Activated CD4-positive, alpha-beta T cell treated with anti-CD3 and anti-CD28 coated beads, Interleukin-10, Interleukin-2, amounts not matched to agents 100 ng/mL and 50 ng/mL, durations not matched to agents 16 hours and 8 hours (primary cell): ENCODE measurements around the gene ABCC8.

ENCODE experiments used
- DNase-seq: peaks from one replicate; pipeline ENCODE4 v3.0.0-alpha.2; 2020

ABCC8 gene

DNA sequence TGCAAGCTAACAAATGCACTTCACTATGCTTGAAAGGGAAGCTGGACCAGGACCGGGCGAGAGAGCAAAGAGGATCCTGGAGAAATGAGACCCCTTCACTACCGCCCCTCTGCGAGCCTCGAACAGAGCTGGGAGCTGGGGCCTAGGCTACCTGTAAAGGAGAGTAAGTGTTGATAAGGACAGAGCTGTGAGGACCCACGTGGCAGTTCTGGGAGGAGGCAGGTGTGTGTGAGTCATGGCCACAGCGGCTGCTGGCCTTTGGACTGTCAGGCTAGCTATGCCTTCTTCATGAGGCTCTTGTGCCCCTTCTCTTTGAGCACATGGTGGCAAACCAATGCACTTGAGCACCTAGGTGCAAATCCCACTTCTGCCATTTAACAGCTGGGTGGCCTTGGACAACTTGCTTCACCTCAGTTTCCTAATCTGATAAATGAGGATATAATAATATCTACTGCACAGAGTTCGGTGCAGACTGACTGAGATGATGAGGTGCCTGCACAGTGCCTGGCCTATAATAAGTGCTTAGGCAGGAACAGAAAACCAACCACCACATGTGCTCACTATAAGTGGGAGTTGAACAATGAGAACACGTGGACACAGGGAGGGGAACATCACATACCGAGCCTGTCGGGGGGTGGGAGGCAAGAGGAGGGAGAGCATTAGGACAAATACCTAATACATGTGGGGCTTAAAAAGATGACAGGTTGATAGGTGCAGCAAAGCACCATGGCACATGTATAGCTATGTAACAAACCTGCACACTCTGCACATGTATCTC lies 52.9 kb downstream of the ABCC8 start:
- DNase-seq: no peak

DNA sequence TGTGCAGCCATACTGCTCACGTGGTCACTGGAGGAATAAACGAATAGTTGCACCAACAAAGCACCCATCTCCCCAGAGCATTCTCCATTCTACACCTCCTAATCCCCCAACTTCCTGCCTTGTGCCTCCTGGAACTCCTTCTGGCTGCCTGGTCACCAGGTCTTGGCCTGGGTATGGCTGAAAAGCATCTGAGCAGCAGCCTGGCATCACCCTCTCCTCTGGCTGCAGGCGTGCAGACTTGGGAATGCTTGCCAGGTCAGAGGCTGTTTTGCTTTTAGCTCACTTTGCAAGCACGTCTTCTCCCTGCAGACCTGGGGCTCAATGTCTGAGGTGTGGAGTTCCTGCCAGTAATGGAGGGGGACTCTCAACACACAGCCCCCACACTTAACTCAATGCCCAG lies 54.9 kb downstream of the ABCC8 start:
- DNase-seq: no peak

DNA sequence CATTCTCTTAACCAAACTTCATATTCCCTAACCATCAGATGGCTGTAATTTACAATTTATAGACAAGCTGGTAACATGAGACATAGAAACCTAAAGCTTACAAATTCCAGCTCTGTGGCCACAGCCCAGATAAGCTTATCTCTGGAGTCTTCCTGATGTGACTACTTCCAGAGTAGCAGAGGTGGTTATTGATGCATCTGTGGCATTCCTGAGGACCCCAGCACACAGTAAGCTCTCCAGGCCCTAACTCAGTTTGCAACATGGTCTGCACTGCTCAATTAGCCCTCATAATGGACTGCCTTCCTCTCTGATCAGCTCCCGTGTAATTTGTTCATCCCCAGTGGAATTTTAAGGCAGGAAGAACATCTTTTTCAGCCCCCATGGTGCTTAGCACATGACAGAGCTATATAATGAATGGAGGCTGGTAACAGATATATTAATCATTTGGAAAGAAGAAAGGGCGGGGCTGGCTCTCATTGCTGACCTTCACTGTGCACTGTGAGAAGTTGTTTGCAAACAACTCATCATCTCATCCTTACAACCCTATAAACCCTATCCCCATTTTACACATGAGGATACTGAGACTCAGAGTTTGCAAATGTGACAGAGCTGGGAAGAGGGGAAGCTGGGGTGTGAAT lies 58.1 kb downstream of the ABCC8 start:
- no peak for DNase-seq

DNA sequence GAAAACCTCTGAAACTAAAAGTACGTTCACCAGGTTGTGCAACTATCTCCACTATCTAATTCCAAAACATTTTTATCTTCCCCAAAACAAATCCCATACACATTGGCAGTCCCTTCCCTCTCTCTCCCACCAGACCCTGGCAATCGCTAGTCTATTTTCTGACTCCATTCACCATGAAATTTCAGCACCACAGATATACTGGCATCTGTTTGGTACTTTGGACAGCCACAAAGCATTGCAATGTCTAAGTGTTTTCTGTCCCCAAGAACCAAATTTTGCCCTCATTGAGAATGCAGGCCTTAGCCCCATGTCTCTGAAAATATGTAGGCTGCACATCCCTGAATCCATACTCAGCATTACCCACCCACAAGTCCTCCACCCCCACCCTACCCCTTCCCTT lies 60.2 kb downstream of the ABCC8 start:
- no peak for DNase-seq

DNA sequence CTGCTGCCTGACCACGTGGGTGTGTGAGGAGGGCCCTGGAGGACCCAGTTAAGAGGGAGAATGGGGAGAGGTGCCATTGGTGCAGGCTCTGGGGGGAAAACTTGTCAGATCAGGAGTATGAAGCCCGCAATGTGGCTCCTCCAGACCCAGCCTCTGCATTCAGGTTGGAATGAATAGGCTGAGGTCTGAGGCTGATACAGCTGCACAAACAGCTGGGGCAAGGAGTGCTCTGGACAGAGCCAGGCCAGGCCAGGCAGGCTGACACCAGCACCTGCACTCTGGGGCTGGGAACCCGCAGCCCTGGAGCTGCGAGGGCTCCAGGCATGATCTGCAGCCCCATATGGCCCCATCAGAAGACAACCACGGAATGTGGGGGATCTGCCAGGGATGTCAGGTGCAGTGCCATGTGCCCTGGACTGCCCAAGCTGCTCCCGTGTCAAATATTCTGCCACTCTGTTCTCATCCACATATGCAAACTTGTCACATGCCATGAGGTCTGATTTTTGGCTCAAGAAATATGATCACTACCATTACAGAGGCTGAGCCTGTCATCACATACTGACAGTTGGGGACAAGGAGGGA lies 61.0 kb downstream of the ABCC8 start:
- no peak for DNase-seq

DNA sequence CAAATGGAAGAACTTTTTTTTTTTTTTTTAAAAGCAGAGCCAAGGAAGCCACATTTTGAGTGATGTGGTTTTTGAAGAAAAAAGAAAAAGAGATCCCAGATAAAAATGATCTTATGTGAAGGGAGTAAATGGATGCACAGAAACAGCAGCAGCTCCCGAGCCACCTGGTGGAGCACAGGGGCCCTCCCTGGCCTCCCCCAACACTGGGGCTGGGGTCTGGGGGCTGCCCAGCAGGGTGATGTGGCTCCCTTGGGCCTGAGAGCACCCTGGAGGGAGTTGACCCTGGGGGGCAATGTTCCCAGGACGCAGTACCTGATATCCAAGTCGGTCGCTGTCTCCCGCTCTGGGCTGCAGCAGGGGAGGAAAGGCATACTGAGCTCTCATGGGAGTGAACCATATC lies 61.7 kb downstream of the ABCC8 start:
- DNase-seq: no peak

DNA sequence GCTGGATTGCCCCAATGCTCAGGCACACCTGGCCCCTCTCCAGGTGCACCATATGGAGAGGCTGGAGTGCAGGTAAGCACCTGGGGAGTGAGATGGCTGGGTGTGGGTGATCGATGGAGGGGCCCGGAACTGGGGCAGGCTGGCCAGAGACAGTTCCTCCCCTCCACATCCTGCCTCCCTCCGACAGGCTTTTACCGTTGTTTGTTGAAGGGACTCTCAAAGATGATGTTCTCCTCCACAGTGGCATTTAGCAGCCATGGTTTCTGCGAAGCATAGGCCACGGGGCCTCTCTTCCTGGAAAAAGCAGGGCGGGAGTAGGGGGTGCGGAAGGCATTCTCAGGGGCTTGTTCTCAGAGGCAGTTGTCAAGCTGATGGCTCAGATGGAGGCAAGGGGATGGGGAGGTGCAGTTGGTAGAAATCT lies 62.3 kb downstream of the ABCC8 start:
- no peak for DNase-seq

DNA sequence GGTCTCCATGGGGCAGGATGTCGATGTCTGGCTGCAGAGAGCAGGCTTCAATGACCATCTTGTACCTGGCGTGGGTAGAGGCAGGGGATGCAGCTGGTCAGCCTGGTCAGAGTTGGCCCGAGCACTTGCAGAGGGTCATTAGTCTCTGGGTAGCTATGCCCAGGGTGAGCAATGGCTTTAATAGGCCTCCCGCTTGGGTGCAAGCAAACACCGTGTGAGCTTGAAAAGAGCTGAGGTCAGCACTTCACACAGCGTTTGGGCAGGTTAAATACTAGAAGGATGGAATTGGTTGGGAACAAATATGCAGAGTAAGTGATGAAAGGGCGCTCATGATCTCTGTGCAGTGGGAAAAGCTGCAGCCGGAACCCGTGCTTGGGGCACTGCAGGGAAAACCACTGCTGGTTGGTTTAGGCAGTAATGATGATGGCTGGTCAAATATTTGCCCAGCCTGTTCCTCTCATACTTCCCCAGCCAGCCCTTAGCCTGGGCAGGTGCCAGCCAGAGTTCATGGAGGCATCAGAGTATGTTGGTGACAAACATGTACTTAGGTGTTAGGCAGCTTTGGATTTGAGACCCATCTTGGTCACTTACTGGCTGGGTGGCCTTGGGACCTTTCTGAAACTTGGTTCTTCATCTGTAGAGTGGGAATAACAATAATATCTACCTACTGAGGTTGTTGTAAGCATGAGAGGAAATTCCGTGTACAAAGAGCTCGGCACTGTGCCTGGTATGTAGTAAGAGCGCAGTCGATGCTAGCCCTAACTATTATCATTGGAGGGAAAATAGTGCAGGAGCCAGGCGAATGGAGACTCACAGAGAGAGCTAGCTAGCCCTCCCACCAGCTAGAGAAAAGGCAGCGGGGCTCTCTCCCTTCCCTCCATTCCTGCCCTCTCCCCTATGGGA lies 63.0 kb downstream of the ABCC8 start:
- DNase-seq: no peak

DNA sequence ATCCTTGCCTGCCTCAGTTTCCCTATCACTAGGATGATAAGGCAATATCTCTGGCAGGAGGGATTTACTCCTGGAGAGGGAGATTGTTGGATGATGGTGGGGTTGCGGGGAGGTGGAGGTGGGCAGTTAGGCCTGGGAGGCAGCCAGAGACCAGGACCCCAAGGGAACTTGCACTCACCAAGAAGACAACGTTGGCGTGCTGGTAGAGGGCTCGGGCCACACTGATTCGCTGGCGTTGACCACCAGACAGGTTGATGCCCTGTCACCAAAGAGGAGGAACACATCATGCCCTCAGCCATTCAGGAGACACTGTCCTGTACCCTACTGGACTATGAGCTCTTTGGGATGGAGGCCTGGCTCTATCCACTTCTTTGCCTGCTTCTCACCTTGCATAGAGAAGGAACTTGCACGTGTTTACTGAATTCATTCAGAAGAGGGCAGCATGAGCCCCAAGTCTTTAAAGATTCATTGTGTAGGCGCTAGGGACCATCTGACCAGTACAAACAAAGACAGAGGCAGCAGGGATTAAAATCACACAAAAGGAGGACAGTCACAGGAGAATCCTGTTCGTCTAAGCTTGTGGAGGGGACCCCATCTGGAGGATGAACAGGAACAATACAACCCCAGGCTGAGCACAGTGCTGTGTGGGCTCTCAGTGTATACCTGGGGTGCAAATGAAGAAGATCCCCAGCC lies 64.0 kb downstream of the ABCC8 start:
- no peak for DNase-seq

DNA sequence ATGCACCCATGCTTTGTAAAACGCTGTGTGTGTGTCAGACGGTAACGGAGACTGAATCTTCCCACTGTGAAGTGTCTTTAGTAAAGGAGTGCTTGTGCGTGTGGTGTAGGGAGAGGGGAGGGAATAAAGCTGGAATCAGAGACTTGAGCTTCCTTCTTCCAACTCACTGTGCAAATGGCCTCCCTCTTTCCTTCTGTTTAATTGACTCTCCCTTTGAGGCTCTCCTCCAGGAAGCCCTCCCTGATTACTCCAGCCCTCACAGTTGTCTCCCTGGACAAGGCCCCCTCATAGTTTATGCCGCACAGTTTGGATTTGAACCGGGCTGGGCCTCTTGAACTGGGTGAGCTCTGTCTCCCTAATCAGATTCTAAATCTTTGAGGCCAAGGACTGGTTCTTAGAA lies 65.2 kb downstream of the ABCC8 start:
- DNase-seq: no peak

DNA sequence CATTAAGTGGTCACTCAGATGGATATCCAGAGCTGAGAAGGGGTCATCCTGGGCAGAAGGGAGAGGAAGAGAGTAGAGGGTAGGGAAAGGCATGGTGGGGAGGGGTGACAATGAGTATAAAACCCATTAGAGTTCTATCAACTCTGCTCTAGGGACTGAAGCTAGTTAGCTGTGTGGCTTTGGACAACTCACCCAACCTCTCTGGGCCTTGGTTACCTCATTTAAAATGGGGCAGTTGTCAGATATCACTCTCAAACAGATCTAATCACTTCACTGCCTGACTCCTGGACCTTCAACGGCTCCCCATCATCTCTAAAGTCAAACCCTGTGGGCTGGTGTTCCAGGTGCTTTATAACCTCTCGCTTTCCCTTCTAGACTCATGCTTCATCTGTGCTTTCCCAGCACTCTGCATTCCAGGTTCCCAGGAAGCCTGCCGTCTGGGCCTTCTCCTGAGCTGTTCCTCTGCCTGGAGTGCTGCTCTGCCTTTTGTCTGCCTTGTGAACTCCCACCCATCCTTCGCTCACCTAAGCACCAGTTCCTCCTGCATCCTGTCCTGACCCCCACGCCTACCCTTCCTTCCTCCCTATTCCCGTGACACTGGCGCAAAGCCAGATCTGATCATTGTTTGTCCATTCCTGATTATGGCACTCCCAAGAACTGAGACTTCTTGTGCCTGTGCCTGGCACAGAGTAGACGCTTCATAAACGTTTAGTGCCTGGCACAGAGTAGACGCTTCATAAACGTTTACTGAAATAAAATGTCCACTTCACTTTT lies 65.9 kb downstream of the ABCC8 start:
- no peak for DNase-seq

DNA sequence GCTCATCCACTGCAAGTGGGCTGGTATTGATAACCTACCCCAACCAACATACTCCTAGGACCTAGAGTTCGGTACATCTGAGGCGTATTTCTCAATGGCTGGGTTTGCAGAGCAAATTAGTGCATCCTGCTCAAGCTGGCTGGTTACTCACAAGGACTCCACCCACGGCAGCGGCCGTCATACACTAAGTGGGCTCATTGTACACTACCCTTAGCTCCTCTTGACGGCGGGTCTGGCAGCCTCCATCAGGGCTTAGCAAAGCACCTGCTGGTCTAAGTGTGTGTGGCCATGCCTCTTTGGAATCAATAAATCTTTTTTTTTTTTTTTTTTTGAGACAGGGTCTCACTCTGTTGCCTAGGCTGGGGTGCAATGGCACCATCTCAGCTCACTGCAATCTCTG lies 68.0 kb downstream of the ABCC8 start:
- no peak for DNase-seq

DNA sequence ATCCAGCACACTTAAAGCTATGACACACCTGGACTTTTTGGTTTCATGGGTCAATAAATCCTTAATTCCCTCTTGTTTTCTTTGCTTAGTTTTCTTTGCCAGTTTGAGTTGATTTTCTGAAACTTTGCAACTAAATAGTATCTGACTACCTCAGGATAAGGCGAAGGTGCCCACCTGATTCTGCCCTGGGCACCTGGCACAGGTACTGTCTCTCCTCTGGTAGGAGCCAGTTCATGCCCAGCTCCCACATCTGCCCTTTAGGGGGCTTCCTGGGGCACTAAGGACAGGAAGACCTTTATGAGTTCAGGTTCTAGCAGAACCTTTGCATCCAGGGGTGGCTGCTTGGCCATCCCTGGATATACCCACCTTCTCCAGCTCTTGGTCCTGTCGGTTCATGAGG lies 68.6 kb downstream of the ABCC8 start:
- DNase-seq: no peak

DNA sequence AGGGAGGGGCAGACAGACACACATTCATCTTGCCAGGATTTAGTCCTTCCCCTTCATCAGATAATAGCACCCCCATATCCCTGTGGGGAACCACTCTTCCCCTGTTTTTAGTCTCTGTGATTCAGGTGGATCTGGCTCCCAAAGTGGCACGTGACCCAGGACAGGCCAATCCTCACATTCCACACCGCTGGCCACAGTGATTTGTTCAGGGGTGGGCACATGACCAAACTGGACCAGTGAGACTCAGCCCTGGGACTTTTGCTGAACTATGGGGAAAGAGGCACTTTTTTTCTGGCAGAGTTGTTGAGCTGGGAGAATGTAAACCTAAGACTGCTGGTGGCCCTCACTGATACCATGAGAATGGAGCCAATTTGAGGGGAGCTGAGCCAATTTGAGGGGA lies 69.1 kb downstream of the ABCC8 start:
- DNase-seq: no peak

DNA sequence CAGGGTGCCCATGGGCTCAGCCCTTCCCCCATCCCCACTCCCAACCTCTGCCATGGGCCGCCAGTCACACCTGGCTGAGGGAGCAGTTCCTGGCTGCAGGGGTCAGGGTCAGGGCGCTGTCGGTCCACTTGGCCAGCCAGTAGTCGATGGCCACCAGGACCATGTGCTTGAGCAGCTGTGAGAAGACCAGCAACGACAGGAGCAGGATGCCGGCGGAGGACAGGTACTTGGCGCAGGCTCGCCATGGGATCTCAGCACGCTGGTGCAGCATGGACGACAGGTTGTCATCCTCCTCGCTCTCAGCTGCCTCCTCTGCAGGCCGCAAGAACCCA lies 69.9 kb downstream of the ABCC8 start:
- no peak for DNase-seq

DNA sequence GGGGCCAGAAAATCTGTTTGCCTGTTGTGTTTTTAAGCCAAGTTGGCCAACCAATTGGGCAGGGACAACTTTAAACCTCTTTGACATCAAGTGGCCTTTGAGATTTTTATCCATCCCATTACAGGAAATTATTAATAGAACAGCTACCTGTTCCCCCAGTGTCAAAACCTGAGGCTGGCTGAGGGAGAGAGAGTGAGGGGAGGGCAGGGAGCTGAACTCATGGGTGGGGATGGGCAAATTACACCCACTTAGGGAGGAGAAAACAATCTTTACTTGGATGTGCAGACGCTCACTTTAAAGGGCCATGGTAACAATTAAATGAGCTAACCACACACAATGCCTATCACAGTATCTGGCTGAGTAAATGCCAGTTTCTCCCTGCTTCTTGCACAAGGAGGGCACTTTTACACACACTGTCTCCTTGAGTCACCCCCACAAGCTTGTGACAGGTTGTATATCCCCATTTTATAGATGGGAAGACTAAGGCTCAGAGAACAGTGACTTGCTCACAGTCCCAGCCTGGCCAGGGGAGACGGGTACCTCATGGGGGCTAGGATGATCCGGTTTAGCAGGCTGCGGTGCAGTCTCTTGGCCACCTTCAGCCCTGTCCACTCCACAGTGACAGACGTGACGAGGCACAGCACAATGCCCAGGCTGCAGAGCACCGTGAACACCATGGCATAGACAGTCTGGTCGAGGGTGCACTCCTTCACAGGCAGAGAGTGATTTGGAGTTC lies 70.4 kb downstream of the ABCC8 start:
- DNase-seq: no peak

DNA sequence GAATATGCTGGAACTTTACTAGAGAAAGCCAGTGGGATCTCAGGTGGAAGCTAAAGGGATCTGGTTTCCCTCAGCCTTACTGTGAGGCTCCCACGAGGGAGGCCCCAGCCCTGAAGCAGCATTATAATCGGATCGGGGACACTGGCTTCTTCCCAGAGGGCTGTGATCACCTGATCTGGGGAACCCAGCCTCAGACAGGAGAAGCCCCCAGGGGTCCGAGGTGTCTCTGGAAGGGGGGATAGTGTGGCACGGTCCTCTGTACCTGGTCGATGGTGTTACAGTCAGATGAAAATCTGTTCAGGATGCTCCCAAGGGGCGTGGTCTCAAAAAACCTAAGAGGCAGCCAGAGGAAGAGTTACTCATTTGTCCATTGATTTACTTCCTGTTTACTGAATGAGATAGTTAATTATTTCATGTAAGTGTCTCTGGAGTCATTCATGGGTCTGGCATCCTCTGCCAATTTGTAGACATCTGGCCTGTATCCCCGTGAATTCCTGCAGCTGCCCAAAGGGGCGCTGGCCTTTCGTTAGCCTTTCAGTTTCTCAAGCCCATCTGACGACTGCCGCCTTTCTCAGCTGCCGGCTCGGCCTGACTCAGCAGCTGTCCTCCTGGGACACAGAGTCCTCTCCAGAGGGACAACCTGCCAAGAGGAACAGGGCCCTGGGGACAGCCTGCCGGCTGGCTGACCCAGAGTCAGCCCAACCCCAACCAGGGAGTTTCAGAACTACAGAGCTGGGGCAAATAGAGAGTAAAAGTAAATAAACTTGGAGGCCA lies 71.2 kb downstream of the ABCC8 start:
- no peak for DNase-seq

DNA sequence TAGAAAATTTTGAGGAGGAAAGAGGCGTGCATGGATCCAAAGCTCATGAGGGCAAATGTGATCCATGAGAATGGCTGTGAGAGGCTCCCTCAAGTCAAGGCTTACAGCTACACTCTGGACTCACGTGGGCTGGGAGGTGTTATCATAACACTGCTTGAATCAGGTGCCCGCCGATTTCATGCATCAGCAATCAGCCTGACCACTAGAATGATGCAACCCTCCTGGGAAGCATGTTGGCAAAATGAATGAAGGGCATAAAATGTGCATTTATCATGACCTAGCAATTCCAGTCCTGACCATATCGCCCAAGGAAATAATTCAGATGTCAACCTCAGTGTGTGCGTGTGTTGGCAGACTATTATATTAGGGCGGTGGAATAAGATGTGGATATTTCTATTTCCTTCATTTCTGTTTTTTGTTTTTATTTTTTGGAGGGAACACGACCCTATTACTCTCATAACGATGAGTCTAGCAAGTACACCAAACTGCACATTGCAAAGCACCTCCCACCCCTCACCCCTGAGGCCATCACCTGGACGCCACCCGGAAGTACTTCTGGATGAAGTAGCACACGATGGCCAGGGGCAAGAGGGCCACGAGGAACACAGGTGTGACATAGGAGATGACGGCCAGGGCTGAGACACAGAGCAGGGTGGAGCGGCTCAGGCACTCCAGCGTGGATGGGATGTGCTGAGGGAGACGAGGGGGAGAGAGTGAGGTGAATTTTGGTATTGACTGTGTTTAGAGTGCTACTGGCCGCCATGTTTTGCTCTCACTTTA lies 72.5 kb downstream of the ABCC8 start:
- no peak for DNase-seq

DNA sequence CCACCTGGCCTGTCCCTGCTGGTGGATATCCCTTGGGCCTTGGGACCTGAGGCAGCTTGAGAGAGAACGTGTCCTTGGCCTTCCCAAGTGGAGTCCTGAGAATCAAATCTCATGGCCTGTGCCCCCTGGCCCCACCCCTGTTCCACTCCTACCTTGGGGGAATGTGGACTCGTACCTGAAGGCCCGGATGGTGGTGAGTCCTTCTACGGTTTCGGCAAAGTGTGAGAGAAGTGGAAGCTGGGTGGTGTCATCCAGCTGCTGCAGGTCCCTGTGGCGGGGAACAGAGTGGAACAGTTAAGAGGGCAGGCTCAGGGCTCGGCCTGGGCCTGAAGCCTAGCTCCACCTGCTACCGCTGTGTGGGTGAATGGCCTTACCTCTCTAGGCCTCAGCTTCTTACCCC lies 74.2 kb downstream of the ABCC8 start:
- DNase-seq: no peak

DNA sequence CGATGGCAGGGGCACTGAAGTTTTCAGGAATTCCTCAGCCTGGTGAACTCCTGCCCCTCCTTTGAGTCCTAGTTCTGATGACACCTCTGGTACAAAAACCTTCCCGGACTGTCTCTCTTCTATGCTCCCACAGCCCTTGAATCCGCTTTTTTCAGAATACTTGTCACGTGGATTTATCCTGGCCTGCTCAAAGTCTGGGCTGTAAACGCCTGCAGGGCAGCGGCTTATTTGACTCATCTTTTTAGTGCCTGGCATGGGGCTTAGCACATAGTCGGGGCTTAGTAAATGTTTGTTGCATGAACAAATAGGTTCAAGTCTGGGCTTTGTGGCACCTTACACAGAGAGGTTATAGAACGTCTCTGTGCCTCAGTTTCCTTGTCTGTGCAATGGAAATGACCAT lies 74.8 kb downstream of the ABCC8 start:
- no peak for DNase-seq
